Stimulated activated CD4-positive, alpha-beta T cell treated with anti-CD3 and anti-CD28 coated beads, Interleukin-2, amount 100 ng/mL, for 24 hours (primary cell): Measurements from ENCODE around the gene ROBO2.
A peak's percentile ranks its signal among the peaks of the same experiment; 100 is the strongest.

Source experiments
- DNase-seq, 2 donors: peaks; one replicate each; pipeline ENCODE4 v3.0.0-alpha.2; 2020

Gene ROBO2

DNA sequence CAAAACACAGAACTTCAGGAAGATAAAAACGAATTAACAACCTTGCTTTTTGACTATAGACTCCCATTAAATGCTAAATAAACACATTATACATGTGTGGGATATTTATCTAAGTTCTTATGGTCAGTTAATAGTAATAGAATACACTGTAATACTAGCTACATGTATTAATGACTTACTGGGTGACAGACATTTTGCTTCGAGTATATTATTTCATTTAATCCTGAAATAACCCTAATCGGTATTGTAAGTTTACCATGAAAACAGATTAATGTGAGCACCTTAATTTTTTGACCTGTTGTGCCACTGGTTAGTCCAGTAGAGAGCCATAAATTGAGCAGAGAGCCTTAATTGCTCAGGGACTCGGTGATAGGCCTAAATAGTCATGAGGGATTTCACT lies 151.1 kb downstream of the ROBO2 start:
- no peak for DNase-seq

GRCh38 chr3:77191640-77192039 lies 151.7 kb downstream of the ROBO2 start:
- DNase-seq, result no peak

- DNase-seq, result no peak
Observed at GRCh38 chr3:77195766-77196545, 156.1 kb downstream of the ROBO2 start.

DNA sequence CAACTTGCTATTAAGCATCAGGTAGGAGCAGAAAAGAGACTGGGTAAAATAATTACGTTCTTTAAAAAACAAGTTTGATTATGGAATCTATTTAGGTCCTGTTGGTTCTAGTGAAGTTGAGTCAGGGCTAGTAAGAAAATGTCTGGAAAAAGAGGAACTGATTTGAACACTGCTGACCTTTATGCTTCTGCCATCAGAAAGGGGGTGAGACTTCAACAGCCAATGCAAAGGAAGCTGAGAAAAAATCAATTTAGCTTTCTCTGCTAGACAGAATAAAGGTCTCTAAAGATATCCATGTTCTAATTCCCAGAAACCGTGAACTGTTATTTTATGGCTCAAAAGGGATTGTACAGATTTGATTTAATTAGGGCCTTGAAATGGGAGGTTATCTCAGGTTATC lies 157.5 kb downstream of the ROBO2 start:
- no peak for DNase-seq

DNA sequence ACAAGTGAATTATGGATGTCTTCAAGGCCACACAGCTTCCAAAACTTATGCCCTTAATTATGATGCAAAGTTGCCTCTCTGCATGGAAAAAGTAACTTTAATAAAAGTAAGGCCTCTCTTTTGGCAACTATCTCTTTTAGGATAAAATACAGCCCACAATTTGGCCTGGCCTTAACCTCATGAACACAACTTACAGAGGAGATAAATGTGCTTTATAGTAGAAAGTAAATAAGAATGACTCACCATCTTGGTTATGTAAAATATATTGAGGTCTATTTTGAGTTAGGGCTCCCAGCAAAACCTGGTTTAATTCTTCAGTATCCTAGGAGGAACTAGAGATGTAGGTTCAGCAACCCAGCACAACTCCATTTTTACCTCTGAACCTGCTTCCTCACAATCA lies 164.0 kb downstream of the ROBO2 start:
- DNase-seq, result no peak

GRCh38 chr3:77204788-77205187 lies 164.9 kb downstream of the ROBO2 start:
- DNase-seq, result no peak

- no peak for DNase-seq
Observed at GRCh38 chr3:77207753-77208152, 167.9 kb downstream of the ROBO2 start.

- no peak for DNase-seq
Observed at GRCh38 chr3:77222701-77223100, 182.8 kb downstream of the ROBO2 start.

DNA sequence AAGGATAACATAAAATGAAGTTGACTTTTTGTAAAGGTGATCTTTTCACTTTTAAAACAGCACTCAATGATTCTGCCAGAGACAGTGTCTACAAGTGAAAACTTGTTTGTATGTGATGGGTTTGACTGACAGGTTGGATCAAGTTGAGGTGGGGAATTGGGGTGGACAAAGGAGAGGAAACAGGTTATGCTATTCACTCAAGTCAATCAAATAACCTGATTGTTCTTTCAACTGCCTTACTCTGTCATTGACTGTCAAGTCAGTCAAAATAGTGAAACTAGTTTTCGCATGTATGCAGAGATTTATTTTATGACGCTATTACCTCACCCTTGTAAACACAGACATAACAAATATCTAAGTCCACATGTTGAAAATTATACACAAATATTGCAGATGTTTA lies 187.7 kb downstream of the ROBO2 start:
- DNase-seq, result no peak

GRCh38 chr3:77232557-77232956 lies 192.7 kb downstream of the ROBO2 start:
- no peak for DNase-seq

DNA sequence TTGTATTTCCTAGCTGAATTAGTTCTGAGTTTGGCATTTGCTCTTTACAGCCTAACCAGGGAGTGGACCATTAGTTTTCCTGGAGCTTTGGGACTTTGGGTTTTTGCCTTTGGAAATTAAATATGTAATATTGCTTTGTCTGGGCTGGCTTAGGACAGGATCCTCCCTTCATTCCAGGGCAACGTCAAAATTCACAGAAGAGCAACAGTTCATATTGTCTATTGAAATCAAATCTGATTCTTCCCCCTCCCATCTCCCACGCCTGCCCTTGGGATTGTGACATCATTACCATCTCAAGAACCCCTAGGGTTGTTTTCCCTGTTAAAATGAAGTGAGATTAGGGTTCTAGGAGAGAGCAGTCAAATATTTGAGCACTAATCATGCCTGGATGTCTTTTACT lies 194.1 kb downstream of the ROBO2 start:
- no peak for DNase-seq

GRCh38 chr3:77236118-77236517 lies 196.2 kb downstream of the ROBO2 start:
- DNase-seq, result no peak

GRCh38 chr3:77240072-77240650 lies 200.3 kb downstream of the ROBO2 start:
- DNase-seq, result no peak

DNA sequence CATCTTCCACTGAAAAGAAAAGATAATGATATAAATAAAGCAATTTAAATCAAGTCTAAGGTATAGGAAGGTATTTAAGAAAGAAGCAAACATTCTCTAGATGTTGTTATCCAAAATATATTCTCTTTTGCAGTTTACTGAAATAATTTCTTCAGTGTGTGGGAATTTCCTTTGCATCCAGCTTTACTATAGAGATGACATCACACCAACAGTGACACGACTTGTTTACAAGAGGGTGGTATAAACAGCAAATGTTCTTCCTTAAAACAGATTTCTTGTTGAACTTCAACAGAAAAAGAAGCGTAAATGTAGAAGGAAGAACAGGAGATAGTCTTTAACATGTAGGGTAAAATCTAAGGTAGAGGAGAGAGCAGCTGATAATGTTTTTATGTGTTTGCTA lies 202.5 kb downstream of the ROBO2 start:
- DNase-seq, result no peak

GRCh38 chr3:77244981-77245380 lies 205.1 kb downstream of the ROBO2 start:
- DNase-seq, result no peak

DNA sequence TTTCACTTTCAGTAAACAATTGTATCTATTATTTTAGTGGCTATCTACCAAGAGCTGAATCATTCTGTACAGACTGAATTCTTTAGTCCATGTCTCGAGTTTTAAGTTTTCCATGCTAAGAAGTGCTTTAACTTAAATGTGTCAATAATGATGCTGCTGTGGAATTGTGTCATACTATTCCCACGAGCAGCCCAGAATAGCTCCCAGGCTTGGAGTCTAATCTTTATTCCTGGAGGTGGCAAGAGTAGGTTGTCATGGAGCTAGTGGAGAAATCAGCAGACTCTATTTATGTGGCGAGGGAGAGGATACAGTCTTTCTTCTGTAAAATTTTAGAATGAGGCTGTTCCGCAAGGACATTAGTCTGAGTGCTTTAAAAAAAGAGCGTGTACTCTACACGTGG lies 207.2 kb downstream of the ROBO2 start:
- DNase-seq, result no peak

DNA sequence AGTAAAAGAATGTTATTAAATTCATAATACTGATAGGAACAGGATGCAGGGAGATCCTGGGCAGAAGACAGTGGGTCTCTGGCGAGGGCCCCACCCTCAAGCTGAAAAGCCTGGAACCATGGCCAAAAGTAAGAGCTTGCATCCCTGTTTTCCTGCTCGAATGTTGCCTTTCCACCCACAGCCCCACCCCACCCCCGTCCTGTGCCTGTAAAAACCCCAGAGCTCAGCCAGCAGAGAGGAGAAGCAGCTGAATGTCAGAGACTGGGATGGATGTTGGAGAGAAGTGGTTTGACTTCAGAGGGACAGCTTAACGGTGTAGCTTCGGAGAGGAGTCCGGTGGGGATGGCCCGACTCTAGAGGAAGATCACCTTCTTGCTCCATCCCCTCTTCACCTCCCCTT lies 207.9 kb downstream of the ROBO2 start:
- no peak for DNase-seq

GRCh38 chr3:77248420-77248819 lies 208.5 kb downstream of the ROBO2 start:
- DNase-seq, result no peak

- DNase-seq, result no peak
Observed at GRCh38 chr3:77251136-77251535, 211.2 kb downstream of the ROBO2 start.

- peak in 1 of 2 donors; percentile 1 for DNase-seq
Observed at GRCh38 chr3:77254967-77255831, 215.3 kb downstream of the ROBO2 start.

GRCh38 chr3:77256584-77257503 lies 216.9 kb downstream of the ROBO2 start:
- no peak for DNase-seq

DNA sequence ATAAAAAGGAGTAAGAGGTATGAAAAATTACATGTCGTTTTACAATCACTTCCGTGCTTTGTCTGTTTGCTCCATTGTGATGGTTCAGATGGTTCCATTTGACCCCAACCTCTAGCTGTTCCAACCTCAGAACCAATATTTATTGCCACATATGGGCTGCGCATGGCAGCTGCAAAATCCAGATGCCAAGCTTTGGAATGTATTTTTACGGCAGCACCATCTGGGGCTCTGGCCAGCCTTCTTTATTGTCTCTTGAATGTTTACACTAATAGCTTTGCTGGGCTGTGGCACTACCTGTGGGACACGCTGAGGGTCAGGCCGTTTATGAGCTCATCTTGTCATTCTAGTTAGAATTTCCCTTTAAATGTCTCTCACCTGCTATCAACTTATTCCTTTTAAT lies 219.8 kb downstream of the ROBO2 start:
- DNase-seq, result no peak

DNA sequence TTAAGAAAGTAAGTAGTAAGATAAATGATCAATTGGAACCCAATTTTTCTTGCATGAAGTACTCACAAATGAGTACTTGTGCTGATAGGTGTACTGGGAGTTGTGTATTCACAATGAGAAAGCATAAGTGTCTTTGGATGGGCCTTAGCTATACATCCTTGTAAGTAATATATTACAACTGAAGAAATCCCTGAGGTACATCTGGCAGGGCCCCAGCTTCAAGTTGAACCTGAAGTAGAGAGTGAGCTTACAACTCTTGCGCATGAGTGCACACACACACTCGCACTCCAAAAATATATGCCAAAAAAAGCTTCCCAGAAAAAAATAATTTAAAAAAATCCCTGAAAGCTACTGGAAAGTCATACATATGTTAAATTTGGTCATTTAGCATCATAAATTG lies 222.5 kb downstream of the ROBO2 start:
- no peak for DNase-seq
